Sigmoid colon (tissue), 7 donors: Measurements from ENCODE around the gene CLDN16. TPM values are rescaled to one million over a fixed set of nuclear protein-coding genes. Genes with fewer than 3 reads are reported as not detected.

Experiments
- DNase-seq: peaks from one replicate; pipeline ENCODE4 v3.0.0-alpha.2; 2019
- H3K27ac ChIP-seq, 4 donors: fragments of 200-600 bp; sonication (generic); one replicate each; pipeline ENCODE4 v1.5.1; 2016 to 2019; ENCODE audit warnings: mild to moderate bottlenecking in 1 of 4
- H3K27me3 ChIP-seq, 3 donors: fragments of 200-600 bp; sonication (generic); one replicate each; pipeline ENCODE4 v1.5.1; 2019; ENCODE audit warnings: mild to moderate bottlenecking in 1 of 3
- H3K36me3 ChIP-seq, 4 donors: fragments of 200-600 bp; sonication (generic); one replicate each; pipeline ENCODE4 v1.5.1; 2016 to 2019
- H3K4me1 ChIP-seq, 4 donors: fragments of 200-600 bp; sonication (generic); one replicate each; pipeline ENCODE4 v1.5.1; 2017 to 2019
- H3K4me3 ChIP-seq, 4 donors: fragments of 200-600 bp; sonication (generic); one replicate each; pipeline ENCODE4 v1.5.1; 2017 to 2019; ENCODE audit warnings: mild to moderate bottlenecking in 2 of 4, moderate library complexity in 1 of 4
- H3K9me3 ChIP-seq, 4 donors: fragments of 200-600 bp in 3 of 4; sonication (generic) in 3 of 4; one replicate each; pipeline versions ENCODE4 v1.5.1 to v1.6.1; 2013 to 2019
- CTCF ChIP-seq, 4 experiments: fragments of 450-650 bp in 3 of 4; fragments of 200-600 bp in 1 of 4; IDR thresholded peaks; one replicate each; pipeline ENCODE4 v1.5.1; 2016 to 2019; ENCODE audit warnings: antibody characterized with exemption in 4 of 4, mild to moderate bottlenecking in 3 of 4, moderate library complexity in 2 of 4
- EP300 ChIP-seq, 4 donors: sonication (generic); formaldehyde crosslinking; IDR thresholded peaks; one replicate each; pipeline ENCODE4 v1.6.1; 2017; ENCODE audit warnings: antibody characterized with exemption in 4 of 4
- POLR2A ChIP-seq, 2 donors: fragments of 450-650 bp; IDR thresholded peaks; one replicate each; pipeline ENCODE4 v1.6.1; 2016; ENCODE audit warnings: antibody characterized with exemption in 2 of 2, mild to moderate bottlenecking in 2 of 2, moderate library complexity in 2 of 2
- POLR2AphosphoS5 ChIP-seq, 4 donors: sonication (generic); formaldehyde crosslinking; IDR thresholded peaks; one replicate each; pipeline ENCODE4 v1.6.1; 2017; ENCODE audit warnings: antibody characterized with exemption in 4 of 4
- WGBS, 2 donors: extraction: QIAGEN DNeasy Blood & Tissue Kit; methylation state at CpG; one replicate each; pipeline ENCODE4 v1.1.7; 2013; 5-methylcytosine and 5-hydroxymethylcytosine counted together
- intact Hi-C: fragments of 100-400 bp; cut with DNase I; formaldehyde crosslinking; loops from one replicate; pipeline ENCODE4 v1.15.1; 2023
- polyA plus RNA-seq, 3 donors: library from polyadenylated mRNA; stranded (reverse); fragments of 200-250 nt; gene quantifications; one replicate each; pipeline ENCODE4 v1.2.3, GENCODE V29; 2013
- total RNA-seq, 4 donors: library from RNA; depleted of rRNA; stranded (reverse); fragments of >200 nt; gene quantifications; one replicate each; pipeline ENCODE4 v1.1.0, GENCODE V29; 2016
- donor health status: healthy with polysubstance abuse.
- donor health status: Bipolar disorder and iron deficiency.
- donor health status: healthy.

The CLDN16 gene
- total and polyA plus RNA-seq, 7 donors: 0.01 TPM; not detected in 6

GRCh38 chr3:190444006-190444405, 56.0 kb downstream of the CLDN16 start:
- intact Hi-C loops: no loop called here

GRCh38 chr3:190444576-190445145, 56.7 kb downstream of the CLDN16 start:
- no peak for DNase-seq
- 91 to 93% methylated on average over 3 of the region's 3 CpGs for WGBS, 2 donors
- TF ChIP-seq CTCF (IDR thresholded peaks at IDR 0.05) (no peak), EP300 (IDR thresholded peaks at IDR 0.05) (no peak), POLR2A (IDR thresholded peaks at IDR 0.05) (no peak), POLR2AphosphoS5 (IDR thresholded peaks at IDR 0.05) (no peak)
- no peak overlapping the region for H3K4me3 ChIP-seq
- intact Hi-C loops: no loop called here
- H3K36me3 ChIP-seq: no peaks in the 10 kb centered on the region
- H3K4me1 ChIP-seq: no peaks in the 10 kb centered on the region
- no peak overlapping the region for H3K27ac ChIP-seq
- H3K27me3 ChIP-seq: no peaks in the 10 kb centered on the region
- H3K9me3 ChIP-seq: no peaks in the 10 kb centered on the region

More at GRCh38 chr3:190444006-190444405, 56.0 kb downstream of the CLDN16 start:
- Histone ChIP-seq H3K27me3 (no peaks in the 10 kb centered on the region), H3K9me3 (no peaks in the 10 kb centered on the region), H3K27ac (no peak overlapping the region), H3K36me3 (no peaks in the 10 kb centered on the region), H3K4me1 (no peaks in the 10 kb centered on the region), H3K4me3 (no peak overlapping the region)
- no peak for TF ChIP-seq POLR2AphosphoS5 (IDR thresholded peaks at IDR 0.05)
- no peak for TF ChIP-seq CTCF (IDR thresholded peaks at IDR 0.05)
- no peak for TF ChIP-seq POLR2A (IDR thresholded peaks at IDR 0.05)
- 89 to 95% methylated on average over 6 of the region's 6 CpGs for WGBS, 2 donors
- no peak for DNase-seq

- no peak overlapping the region for H3K4me3 ChIP-seq
- H3K27ac ChIP-seq: no peak overlapping the region
- H3K9me3 ChIP-seq: no peaks in the 10 kb centered on the region
- DNase-seq: no peak
- intact Hi-C loops: no loop called here
- TF ChIP-seq EP300 (IDR thresholded peaks at IDR 0.05) (no peak), POLR2A (IDR thresholded peaks at IDR 0.05) (no peak), POLR2AphosphoS5 (IDR thresholded peaks at IDR 0.05) (no peak), CTCF (IDR thresholded peaks at IDR 0.05) (no peak)
- H3K36me3 ChIP-seq: no peaks in the 10 kb centered on the region
- WGBS, 2 donors: 14 to 22% methylated on average over 6 of the region's 6 CpGs
- H3K27me3 ChIP-seq: no peaks in the 10 kb centered on the region
- H3K4me1 ChIP-seq: no peaks in the 10 kb centered on the region
Measured at GRCh38 chr3:190446573-190447279, 58.8 kb downstream of the CLDN16 start.

GRCh38 chr3:190448256-190448655, 60.3 kb downstream of the CLDN16 start:
- no peak for DNase-seq
- no peaks in the 10 kb centered on the region for H3K27me3 ChIP-seq
- H3K9me3 ChIP-seq: no peaks in the 10 kb centered on the region
- no peak overlapping the region for H3K4me3 ChIP-seq
- H3K4me1 ChIP-seq: no peaks in the 10 kb centered on the region
- WGBS, 2 donors: 57 to 80% methylated on average over 2 of the region's 2 CpGs
- no peaks in the 10 kb centered on the region for H3K36me3 ChIP-seq
- TF ChIP-seq POLR2AphosphoS5 (IDR thresholded peaks at IDR 0.05) (no peak), EP300 (IDR thresholded peaks at IDR 0.05) (no peak)
- no peak overlapping the region for H3K27ac ChIP-seq
- intact Hi-C loops: no loop called here

GRCh38 chr3:190449801-190450200, 61.8 kb downstream of the CLDN16 start, which contains the start of gene TMEM207:
TMEM207 (minus strand) TSS chr3:190449901; CDS start chr3:190449809, 92 bp downstream.
- WGBS, 2 donors: 88 to 90% methylated on average over 1 of the region's 1 CpG
- no peak for DNase-seq
- H3K4me1 ChIP-seq: no peaks in the 10 kb centered on the region
- H3K27ac ChIP-seq: no peak within 1 kb of the TSS
- H3K4me3 ChIP-seq: no peak within 1 kb of the TSS
- no peaks in the 10 kb centered on the region for H3K36me3 ChIP-seq
- H3K9me3 ChIP-seq: no peaks in the 10 kb centered on the region
- intact Hi-C loops: no loop called here
- TF ChIP-seq EP300 (IDR thresholded peaks at IDR 0.05) (no peak), POLR2AphosphoS5 (IDR thresholded peaks at IDR 0.05) (no peak), CTCF (IDR thresholded peaks at IDR 0.05) (no peak), POLR2A (IDR thresholded peaks at IDR 0.05) (no peak)
- H3K27me3 ChIP-seq: no peaks in the 10 kb centered on the region
